ENCODE results near the gene TRPV3.
"Not testable (repeated sequence)": the region's sequence is repeated elsewhere in the genome, so short reads cannot be mapped to it uniquely, and the experiment has no call there.

Gene TRPV3

GRCh38 chr17:3514873-3515272 is 42.7 kb downstream of the TRPV3 start:
- no peak for DNase-seq

DNA sequence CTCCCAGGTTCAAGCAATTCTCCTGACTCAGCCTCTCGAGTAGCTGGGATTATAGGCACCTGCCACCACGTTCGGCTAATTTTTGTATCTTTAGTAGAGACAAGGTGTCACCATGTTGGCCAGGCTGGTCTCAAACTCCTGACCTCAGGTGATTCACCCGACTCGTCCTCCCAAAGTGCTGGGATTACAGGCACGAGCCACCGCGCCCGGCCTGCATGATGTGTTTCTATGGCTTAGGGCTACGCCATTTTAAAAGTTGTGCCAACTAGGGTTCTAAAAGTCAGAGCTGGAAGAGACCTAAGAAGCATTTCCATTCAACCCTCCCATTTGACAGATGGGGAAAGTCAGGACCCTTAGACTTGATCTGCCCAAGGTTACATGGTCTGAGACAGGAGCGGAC is 43.4 kb downstream of the TRPV3 start:
- not testable (repeated sequence) for DNase-seq

GRCh38 chr17:3513305-3514035 is 44.1 kb downstream of the TRPV3 start:
- DNase-seq, result no peak

GRCh38 chr17:3512505-3513171 is 45.0 kb downstream of the TRPV3 start:
- no peak for DNase-seq

DNA sequence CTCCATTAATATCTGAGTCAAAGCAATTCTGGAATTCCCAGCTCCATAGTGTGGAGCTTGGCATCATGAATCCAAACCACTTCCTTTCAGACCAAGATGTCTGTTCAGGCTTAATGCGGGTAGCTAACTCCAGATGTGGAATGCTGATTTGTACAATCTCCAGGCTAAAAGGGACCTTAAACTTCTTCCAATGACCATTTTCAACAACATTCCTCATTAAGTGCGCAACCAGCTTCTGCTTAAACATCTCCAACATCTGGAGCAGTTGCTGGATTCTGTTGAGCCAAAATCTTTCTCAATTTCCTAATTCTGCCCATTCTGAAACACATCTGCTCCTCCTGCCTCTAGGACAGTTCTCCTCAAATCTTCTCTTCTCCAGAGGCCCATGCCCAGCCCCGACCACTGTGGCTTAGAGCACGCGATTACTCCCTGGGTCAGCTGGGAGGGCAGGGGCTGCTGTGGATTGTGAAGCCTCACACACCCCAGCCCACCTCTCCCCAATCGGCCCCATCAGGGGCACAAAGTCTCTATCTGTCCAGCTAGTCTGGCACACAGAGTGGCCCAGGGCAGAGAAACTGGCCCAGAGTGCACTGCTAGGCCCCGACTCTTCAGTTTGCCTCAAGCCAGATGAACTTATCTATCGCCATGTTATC is 45.6 kb downstream of the TRPV3 start:
- DNase-seq, result no peak

DNA sequence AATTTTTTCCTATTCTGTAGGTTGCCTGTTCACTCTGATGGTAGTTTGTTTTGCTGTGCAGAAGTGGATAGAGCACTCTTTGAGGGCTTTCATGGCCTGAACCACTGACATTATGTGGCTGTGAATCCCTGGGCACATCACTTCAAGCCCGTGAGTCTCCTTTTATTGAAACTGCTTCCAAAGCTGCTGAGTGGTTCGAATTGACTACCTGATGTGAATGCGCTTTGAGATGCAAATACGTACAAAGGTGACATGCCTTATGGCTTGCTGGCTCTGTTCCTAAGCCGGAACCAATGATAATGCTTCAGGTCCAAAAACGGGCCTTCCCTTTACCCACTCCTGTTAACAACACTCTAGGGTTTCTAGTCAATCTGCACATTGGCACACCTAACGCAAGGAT is 47.5 kb downstream of the TRPV3 start:
- DNase-seq, result no peak

GRCh38 chr17:3507869-3508268 is 49.7 kb downstream of the TRPV3 start:
- DNase-seq, result no peak

DNA sequence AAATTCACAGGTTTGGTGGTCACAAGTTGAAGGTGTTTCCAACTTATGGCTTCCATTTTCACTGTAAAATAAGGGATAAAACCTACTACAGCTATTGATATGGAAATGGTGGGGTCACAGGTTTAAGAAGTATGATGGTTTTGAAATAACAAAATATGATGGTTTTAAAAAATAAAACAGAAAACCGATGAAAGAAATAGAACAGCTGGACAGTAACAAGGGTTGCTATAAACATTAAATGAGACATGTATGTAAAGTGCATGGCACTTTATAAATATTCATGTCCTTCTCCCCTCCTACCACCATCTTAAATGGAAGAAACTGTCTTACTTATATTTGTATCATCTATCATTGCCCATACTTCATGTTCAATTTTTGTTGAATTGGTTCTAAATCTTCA is 50.5 kb downstream of the TRPV3 start:
- DNase-seq, result no peak

DNA sequence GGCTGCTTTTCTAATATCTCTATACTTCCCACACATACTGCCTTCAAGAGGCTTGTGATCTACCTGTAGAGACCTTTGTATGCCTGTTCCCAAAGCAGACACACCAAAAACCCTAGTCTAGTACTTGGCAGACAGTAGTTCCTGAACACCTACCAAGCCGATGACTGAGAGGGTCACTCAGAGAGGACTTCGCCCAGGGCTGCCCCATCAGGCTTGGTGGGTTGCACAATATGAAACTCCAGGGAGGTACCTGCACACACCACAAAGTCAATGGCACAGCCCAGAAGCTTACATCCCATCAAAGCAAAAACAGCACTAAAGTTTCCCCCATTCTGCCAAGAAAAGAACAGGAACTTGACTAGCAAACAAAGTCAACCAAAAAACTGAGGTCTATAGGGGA is 51.6 kb downstream of the TRPV3 start:
- DNase-seq, result no peak

- no peak for DNase-seq
These were observed 52.6 kb downstream of the TRPV3 start for GRCh38 chr17:3505008-3505407.

DNA sequence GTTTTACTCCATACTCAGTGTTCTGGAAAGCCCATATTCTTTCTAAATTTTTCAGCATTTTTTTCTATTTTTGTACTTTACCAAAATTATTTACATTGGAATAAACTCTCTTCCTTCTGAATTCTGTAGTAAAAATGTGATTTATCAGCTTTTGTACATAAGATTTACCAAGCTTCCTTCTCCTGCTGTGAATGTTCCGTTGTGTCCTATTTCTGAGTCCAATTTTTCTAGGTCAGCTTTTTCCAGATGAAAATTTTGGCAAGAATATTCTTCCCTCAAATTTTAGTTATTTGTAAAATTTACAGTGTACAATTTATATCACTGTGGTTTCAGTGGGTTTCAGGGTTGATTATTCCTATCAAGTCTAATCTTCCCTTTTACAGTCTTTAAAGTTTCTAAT is 54.3 kb downstream of the TRPV3 start:
- no peak for DNase-seq

- DNase-seq, result no peak
These were observed 55.1 kb downstream of the TRPV3 start for GRCh38 chr17:3502466-3502865.

DNA sequence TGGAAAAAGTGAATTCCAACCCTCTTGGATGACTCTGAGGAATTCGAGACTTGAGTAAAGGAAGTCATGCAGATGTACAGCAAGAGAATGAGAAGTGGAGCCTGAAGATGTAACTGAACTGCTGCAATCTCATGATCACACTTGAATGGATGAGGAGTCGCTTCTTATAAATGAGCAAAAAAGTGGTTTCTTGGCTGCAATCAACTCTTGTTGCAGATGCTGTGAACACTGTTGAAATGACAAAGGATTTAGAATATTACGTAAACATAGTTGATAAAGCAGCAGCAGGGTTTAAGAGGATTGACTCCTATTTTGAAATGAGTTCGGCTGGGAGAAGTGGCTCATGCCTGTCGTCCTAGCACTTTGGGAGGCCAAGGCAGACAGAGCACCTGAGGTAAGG is 56.3 kb downstream of the TRPV3 start:
- no peak for DNase-seq

- no peak for DNase-seq
These were observed 60.5 kb downstream of the TRPV3 start for GRCh38 chr17:3497101-3497500.

DNA sequence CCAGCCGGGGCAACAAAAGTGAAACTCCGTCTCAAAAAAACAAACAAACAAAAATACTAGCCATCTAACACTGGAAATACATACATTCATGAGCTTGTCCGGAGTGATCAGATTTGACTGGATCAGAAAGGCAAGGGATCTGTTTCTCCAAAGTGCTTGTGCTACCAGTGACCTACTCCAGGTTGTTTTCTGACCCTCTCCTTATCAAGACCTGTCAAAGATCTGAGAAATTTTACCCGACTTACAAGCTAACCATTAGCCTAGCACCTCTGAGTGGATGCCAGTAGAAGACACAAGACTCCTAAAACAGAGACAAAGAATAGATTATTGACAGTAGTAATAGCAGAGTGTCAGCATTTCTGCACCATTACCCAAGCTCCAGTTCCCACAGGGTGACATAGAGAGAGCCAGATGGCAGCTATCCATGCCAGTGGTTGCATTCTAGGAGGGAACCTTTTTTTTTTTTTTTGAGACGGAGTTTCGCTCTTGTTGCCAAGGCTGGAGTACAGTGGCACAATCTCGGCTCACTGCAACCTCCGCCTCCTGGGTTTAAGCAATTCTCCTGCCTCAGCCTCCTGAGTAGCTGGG is 72.0 kb downstream of the TRPV3 start:
- no peak for DNase-seq

DNA sequence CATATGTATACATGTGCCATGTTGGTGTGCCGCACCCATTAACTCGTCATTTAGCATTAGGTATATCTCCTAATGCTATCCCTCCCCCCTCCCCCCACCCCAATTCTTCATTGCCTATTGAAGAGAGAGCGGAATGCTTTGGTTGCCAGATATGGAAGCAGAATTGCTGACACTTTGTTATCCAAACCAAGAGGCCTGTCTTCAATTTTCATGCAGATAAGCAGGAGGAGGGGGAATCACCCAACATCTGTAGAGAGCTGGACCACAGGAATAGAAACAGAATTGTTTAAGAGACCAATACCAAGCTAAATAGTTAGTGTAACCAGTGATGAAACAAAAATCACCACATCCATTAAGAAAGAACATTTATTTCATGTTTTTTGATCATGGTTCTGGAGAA is 74.8 kb downstream of the TRPV3 start:
- no peak for DNase-seq

DNA sequence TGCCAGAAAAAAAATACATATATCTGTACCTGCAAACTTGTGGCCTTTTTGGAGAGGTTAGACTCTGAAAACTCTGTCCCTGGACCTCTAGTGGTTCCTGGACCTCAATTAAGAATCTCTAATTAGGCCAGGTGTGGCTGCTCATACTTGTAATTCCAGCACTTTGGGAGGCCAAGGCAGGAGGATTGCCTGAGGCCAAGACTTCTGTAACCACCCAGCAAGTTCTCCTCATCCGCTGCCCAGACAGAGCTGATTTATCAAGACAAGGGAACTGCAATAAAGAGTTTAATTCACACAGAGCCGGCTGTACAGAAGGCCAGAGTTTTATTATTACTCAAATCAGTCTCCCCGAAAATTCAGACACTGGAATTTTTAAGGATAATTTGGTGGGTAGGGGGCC is 77.6 kb downstream of the TRPV3 start:
- DNase-seq, result no peak

- no peak for DNase-seq
These were observed 81.6 kb downstream of the TRPV3 start, which contains the start of gene ASPA for GRCh38 chr17:3475812-3476610. Gene ASPA, plus strand, starts transcription at chr17:3475997. Its CDS starts 163 bp downstream, at chr17:3476160.

DNA sequence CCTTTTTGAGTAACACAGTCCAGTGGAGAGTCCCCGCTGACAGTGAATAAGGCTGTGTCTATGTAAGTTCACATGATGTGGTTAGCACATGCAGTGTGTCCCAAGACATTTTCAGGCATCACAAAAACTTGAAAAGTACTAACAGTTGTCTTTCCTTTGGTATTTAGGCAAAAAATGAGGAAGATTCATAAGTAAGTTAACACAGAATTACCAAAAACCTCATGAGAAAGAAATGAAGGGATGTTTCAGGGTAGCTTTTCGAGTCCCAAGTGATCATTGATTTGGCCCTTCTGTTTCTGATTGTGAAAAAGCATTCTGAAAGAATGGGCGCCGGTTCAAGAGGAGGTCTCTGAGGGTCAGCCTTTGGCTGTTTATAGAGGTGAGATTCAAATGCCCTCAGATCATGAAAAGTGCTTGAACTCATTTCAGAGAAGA is 82.3 kb downstream of the TRPV3 start:
- no peak for DNase-seq

GRCh38 chr17:3474212-3474611 is 83.4 kb downstream of the TRPV3 start:
- no peak for DNase-seq

DNA sequence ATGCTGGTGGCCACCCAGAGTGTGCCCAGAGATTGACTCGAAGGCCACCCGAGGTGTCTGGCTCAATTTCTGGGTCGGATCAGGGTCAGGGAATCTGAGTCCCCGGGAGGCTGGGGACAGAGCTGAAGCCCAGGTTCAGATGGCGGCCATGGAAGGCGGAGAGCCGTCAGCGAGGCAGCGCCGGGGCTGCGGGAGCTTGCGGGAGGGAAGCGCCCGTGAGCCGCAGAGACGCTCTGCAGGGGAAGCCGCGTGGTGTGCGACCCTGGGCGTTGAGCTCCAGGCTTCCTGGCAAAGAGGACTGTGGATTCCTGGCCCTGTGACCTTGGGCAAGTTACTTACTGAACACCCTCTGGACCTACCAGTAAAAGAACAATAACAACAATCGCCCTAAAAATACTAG is 85.5 kb downstream of the TRPV3 start:
- no peak for DNase-seq

DNA sequence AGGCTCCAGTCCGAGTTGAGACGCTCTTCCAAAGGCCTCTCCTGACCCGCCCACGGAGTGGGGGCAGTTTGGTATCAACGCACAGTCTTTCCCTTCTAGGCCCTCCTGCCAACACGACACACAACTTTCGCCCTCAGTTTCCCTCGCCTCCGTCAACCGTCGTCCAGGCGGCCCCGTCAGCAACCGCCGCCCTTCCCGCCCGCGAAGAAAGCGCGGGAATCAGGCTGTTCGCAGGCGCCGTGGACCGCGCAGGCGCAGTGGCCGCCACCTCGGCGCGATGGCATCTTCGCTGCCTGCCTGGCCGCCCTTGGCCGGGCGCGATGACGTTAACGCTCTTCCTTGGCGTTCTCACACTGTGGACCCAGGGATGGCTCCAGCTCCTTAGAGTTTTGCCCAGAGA is 86.0 kb downstream of the TRPV3 start, which contains the start of gene SPATA22:
TSS of gene SPATA22 (minus strand) at position 221 of the 400 bp plus-strand sequence. CDS start 2,494 bp downstream, outside the sequence.
- DNase-seq, result no peak

- no peak for DNase-seq
These were observed 88.1 kb downstream of the TRPV3 start for GRCh38 chr17:3469529-3469928.

Measured in stimulated activated naive CD4-positive, alpha-beta T cell treated with Interleukin-2 at 50 U/mL for 16 hours (primary cell).